Suprapubic skin (tissue), 4 donors: ENCODE measurements around the gene TTLL5. TPM values are rescaled to one million over a fixed set of nuclear protein-coding genes. Genes with fewer than 3 reads are reported as not detected.

Experiments
- DNase-seq, 2 donors: peaks; one replicate each; pipeline ENCODE4 v3.0.0-alpha.2; 2019; ENCODE audit warnings: low spot score in 2 of 2
- H3K27ac ChIP-seq: fragments of 200-600 bp; sonication (generic); one replicate; pipeline ENCODE4 v1.5.1; 2019
- H3K27me3 ChIP-seq: fragments of 200-600 bp; sonication (generic); one replicate; pipeline ENCODE4 v1.5.1; 2019
- H3K36me3 ChIP-seq: fragments of 200-600 bp; sonication (generic); one replicate; pipeline ENCODE4 v1.5.1; 2019
- H3K4me1 ChIP-seq: fragments of 200-600 bp; sonication (generic); one replicate; pipeline ENCODE4 v1.5.1; 2019
- H3K4me3 ChIP-seq: fragments of 200-600 bp; sonication (generic); one replicate; pipeline ENCODE4 v1.5.1; 2019; ENCODE audit warnings: mild to moderate bottlenecking
- H3K9me3 ChIP-seq: fragments of 200-600 bp; sonication (generic); one replicate; pipeline ENCODE4 v1.5.1; 2019
- EP300 ChIP-seq: sonication (generic); formaldehyde crosslinking; IDR thresholded peaks from one replicate; pipeline ENCODE4 v1.6.1; 2017; ENCODE audit warnings: antibody characterized with exemption
- POLR2A ChIP-seq, 2 donors: fragments of 450-650 bp; IDR thresholded peaks; one replicate each; pipeline ENCODE4 v1.6.1; 2017; ENCODE audit warnings: antibody characterized with exemption in 2 of 2, mild to moderate bottlenecking in 2 of 2, moderate library complexity in 2 of 2
- POLR2AphosphoS5 ChIP-seq, 3 donors: sonication (generic); formaldehyde crosslinking; IDR thresholded peaks; one replicate each; pipeline ENCODE4 v1.6.1; 2017; ENCODE audit warnings: antibody characterized with exemption in 3 of 3
- WGBS: methylation state at CpG from one replicate; pipeline ENCODE4 v1.1.5; 2018; 5-methylcytosine and 5-hydroxymethylcytosine counted together
- total RNA-seq, 4 donors: library from RNA; depleted of rRNA; stranded (reverse); fragments of >200 nt; gene quantifications; one replicate each; pipeline ENCODE4 v1.1.0, GENCODE V29; 2016
- TF ChIP-seq, protein P1 (sequence below), 2 donors: fragments of 200-600 bp in 1 of 2; fragments of 450-650 bp in 1 of 2; sonication (generic) in 1 of 2; IDR thresholded peaks; one replicate each; pipeline ENCODE4 v1.5.1; 2016 to 2019; ENCODE audit warnings: antibody characterized with exemption in 2 of 2, mild to moderate bottlenecking in 1 of 2, moderate library complexity in 1 of 2

TTLL5 gene
- total RNA-seq, 4 donors from 2014 or later = 24.4 to 56.4 (median 34.8) TPM

- Histone ChIP-seq H3K27me3 (no peaks in the 10 kb centered on the region), H3K4me3 (no peak overlapping the region), H3K9me3 (no peaks in the 10 kb centered on the region), H3K36me3 (peaks cover 11% of the 10 kb centered on the region), H3K4me1 (peaks cover 20% of the 10 kb centered on the region), H3K27ac (no peak overlapping the region)
- WGBS = 37% methylated on average over 4 of the region's 4 CpGs
- TF ChIP-seq, protein P1, sequence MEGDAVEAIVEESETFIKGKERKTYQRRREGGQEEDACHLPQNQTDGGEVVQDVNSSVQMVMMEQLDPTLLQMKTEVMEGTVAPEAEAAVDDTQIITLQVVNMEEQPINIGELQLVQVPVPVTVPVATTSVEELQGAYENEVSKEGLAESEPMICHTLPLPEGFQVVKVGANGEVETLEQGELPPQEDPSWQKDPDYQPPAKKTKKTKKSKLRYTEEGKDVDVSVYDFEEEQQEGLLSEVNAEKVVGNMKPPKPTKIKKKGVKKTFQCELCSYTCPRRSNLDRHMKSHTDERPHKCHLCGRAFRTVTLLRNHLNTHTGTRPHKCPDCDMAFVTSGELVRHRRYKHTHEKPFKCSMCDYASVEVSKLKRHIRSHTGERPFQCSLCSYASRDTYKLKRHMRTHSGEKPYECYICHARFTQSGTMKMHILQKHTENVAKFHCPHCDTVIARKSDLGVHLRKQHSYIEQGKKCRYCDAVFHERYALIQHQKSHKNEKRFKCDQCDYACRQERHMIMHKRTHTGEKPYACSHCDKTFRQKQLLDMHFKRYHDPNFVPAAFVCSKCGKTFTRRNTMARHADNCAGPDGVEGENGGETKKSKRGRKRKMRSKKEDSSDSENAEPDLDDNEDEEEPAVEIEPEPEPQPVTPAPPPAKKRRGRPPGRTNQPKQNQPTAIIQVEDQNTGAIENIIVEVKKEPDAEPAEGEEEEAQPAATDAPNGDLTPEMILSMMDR (IDR thresholded peaks at IDR 0.05) = no peak
- TF ChIP-seq EP300 = no peak
- no peak for TF ChIP-seq POLR2A (IDR thresholded peaks at IDR 0.05)
- no peak for TF ChIP-seq POLR2AphosphoS5 (IDR thresholded peaks at IDR 0.05)
- no peak for DNase-seq
These were observed 162.3 kb downstream of the TTLL5 start for GRCh38 chr14:75823334-75823733.

GRCh38 chr14:75824318-75824717 is 163.3 kb downstream of the TTLL5 start:
- 87% methylated on average over 3 of the region's 3 CpGs for WGBS
- Histone ChIP-seq H3K27me3 (no peaks in the 10 kb centered on the region), H3K9me3 (no peaks in the 10 kb centered on the region), H3K36me3 (peaks cover 11% of the 10 kb centered on the region), H3K4me3 (no peak overlapping the region), H3K4me1 (peaks cover 20% of the 10 kb centered on the region), H3K27ac (no peak overlapping the region)
- DNase-seq = no peak
- TF ChIP-seq POLR2AphosphoS5 (IDR thresholded peaks at IDR 0.05) (no peak), EP300 (no peak), POLR2A (IDR thresholded peaks at IDR 0.05) (no peak)
- TF ChIP-seq, protein P1 (IDR thresholded peaks at IDR 0.05) = no peak

GRCh38 chr14:75825147-75825592 is 164.1 kb downstream of the TTLL5 start:
- H3K4me1 ChIP-seq = peaks cover 20% of the 10 kb centered on the region
- no peak overlapping the region for H3K27ac ChIP-seq
- peaks cover 6% of the 10 kb centered on the region for H3K36me3 ChIP-seq
- no peak for DNase-seq
- WGBS = 58% methylated on average over 3 of the region's 3 CpGs
- TF ChIP-seq, protein P1 (IDR thresholded peaks at IDR 0.05) = no peak
- TF ChIP-seq POLR2AphosphoS5 (IDR thresholded peaks at IDR 0.05) (no peak), POLR2A (IDR thresholded peaks at IDR 0.05) (no peak), EP300 (no peak)
- H3K27me3 ChIP-seq = no peaks in the 10 kb centered on the region
- no peaks in the 10 kb centered on the region for H3K9me3 ChIP-seq
- no peak overlapping the region for H3K4me3 ChIP-seq

GRCh38 chr14:75826599-75826998 is 165.6 kb downstream of the TTLL5 start:
- Histone ChIP-seq H3K4me1 (peaks cover 24% of the 10 kb centered on the region), H3K36me3 (no peaks in the 10 kb centered on the region), H3K4me3 (no peak overlapping the region), H3K27ac (no peak overlapping the region), H3K9me3 (no peaks in the 10 kb centered on the region), H3K27me3 (no peaks in the 10 kb centered on the region)
- no peak for TF ChIP-seq EP300
- TF ChIP-seq POLR2A (IDR thresholded peaks at IDR 0.05) = no peak
- TF ChIP-seq POLR2AphosphoS5 (IDR thresholded peaks at IDR 0.05) = no peak
- TF ChIP-seq, protein P1 (IDR thresholded peaks at IDR 0.05) = no peak
- 89% methylated on average over 3 of the region's 3 CpGs for WGBS
- no peak for DNase-seq

DNA sequence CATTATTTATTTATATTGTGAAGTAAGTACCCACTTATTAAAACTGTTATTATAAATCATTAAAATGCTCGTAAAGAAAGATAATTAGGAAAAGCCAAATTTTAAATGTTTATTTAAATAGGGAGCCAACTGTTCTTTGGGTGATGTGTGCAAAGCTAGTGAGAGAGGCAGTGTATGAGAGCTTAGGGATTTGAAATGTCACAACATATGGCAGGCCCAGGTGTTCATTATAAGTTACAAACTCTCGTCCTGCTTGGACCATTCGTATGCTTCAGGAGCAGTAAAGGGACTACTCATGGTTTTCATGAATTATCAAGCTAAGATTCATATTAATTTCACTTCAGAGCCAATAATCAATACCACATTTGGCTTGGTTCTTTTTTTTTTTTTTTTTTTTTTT is 166.3 kb downstream of the TTLL5 start:
- no peak overlapping the region for H3K27ac ChIP-seq
- 97% methylated on average over 3 of the region's 3 CpGs for WGBS
- H3K9me3 ChIP-seq = no peaks in the 10 kb centered on the region

More for the DNA sequence above, 166.3 kb downstream of the TTLL5 start:
- no peak for DNase-seq
- TF ChIP-seq, protein P1 (IDR thresholded peaks at IDR 0.05) = no peak
- TF ChIP-seq POLR2A (IDR thresholded peaks at IDR 0.05) (no peak), EP300 (no peak), POLR2AphosphoS5 (IDR thresholded peaks at IDR 0.05) (no peak)
- Histone ChIP-seq H3K4me1 (peaks cover 26% of the 10 kb centered on the region), H3K27me3 (no peaks in the 10 kb centered on the region), H3K36me3 (no peaks in the 10 kb centered on the region), H3K4me3 (no peak overlapping the region)
